GM21717 (cell line): Measurements from ENCODE around the gene HFM1.
A peak's percentile ranks its signal among the peaks of the same experiment; 100 is the strongest.
"Not testable (repeated sequence)": the region's sequence is repeated elsewhere in the genome, so short reads cannot be mapped to it uniquely, and the experiment has no call there.

ENCODE experiments used
- ATAC-seq: cut with Tn5 transposase; IDR thresholded peaks from one replicate; pipeline ENCODE4 v1.9.1; 2021; ENCODE audit warnings: mild to moderate bottlenecking, moderate library complexity; ENCODE audit not compliant: unreplicated experiment

HFM1 gene, protein sequence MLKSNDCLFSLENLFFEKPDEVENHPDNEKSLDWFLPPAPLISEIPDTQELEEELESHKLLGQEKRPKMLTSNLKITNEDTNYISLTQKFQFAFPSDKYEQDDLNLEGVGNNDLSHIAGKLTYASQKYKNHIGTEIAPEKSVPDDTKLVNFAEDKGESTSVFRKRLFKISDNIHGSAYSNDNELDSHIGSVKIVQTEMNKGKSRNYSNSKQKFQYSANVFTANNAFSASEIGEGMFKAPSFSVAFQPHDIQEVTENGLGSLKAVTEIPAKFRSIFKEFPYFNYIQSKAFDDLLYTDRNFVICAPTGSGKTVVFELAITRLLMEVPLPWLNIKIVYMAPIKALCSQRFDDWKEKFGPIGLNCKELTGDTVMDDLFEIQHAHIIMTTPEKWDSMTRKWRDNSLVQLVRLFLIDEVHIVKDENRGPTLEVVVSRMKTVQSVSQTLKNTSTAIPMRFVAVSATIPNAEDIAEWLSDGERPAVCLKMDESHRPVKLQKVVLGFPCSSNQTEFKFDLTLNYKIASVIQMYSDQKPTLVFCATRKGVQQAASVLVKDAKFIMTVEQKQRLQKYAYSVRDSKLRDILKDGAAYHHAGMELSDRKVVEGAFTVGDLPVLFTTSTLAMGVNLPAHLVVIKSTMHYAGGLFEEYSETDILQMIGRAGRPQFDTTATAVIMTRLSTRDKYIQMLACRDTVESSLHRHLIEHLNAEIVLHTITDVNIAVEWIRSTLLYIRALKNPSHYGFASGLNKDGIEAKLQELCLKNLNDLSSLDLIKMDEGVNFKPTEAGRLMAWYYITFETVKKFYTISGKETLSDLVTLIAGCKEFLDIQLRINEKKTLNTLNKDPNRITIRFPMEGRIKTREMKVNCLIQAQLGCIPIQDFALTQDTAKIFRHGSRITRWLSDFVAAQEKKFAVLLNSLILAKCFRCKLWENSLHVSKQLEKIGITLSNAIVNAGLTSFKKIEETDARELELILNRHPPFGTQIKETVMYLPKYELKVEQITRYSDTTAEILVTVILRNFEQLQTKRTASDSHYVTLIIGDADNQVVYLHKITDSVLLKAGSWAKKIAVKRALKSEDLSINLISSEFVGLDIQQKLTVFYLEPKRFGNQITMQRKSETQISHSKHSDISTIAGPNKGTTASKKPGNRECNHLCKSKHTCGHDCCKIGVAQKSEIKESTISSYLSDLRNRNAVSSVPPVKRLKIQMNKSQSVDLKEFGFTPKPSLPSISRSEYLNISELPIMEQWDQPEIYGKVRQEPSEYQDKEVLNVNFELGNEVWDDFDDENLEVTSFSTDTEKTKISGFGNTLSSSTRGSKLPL (N-terminal part only)

DNA sequence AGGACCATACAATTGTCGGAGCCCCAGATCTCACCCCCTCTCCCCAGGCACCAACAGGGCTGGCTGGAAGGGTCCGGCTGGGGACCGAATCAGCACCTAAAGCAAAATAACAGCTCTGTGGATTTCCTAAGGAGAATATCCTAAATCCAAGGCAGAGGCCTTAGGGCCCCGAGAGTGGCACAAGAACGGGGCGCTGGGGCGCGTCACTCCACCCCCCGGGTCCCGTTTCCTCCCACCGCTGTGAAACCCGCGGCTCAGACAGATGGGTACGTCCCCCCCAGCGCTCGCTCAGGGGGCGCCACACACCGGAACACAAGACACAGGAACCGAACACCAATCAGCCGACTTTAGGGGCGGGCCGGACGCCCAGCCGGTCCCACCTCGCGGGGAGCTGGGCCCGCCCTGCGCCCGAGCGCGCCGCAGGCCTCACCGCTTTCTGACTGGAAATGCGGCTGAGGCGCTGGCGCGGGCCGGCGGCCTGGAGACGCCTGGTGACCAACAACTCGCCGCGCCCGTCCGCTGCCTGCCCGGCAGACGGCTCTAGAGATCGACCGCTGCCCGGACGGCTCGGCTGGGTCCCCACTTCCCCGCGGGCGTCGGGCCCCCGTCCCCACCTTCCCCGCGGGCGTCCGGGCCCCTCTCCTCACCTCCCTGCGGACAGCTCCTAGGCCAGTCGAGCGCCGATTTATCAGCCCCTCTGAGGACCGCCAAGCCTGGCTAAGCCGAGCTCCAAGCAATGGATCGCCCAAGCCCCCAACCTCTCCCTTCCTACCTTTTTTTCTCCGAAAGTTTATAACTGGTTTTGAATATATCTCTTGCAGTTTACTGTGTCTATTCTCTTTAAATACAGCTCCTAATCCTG is at the start of gene HFM1:
Gene HFM1, minus strand, starts transcription at position 687 of the 862 bp plus-strand sequence. CDS start 3,755 bp downstream, outside the sequence.
- peak; percentile 94 for ATAC-seq

DNA sequence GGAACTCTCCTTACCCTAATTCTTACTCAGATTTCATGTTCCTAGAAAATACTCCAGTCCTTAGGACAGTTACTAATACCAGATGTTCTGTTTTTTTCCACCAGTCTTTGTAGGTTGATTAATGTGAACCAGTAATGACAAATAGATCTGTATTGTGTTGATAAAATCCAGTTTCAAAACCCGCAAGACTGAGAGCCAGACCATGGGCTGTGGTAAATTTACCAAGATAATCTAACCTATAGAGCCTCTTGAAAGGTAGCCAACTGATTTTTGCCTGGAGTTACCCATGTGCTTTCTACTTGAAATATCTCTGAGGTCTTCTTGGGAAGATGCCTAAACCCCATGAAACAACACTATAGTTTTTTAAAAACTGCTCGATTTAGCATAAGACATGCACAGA is 49.5 kb upstream of the HFM1 start:
- ATAC-seq, result no peak

DNA sequence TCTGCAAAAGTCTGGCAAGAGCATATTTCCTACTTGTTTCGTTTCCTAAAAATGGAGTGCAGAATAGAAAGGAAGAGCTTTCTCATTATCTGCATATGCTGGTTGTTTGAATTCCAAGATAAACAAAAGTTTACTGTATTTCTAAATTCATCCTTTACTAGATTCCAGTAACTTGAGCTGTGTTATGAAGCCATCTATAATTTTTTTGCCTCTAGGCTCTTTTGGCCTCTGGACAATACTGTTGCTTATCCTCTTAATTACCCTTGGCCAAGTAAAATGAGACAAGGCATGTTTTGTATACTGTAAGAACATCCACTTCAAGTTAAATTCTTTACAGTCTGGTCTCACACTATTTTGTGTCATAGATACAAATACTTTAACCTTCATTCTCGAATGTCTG is 45.6 kb upstream of the HFM1 start:
- ATAC-seq, result no peak

DNA sequence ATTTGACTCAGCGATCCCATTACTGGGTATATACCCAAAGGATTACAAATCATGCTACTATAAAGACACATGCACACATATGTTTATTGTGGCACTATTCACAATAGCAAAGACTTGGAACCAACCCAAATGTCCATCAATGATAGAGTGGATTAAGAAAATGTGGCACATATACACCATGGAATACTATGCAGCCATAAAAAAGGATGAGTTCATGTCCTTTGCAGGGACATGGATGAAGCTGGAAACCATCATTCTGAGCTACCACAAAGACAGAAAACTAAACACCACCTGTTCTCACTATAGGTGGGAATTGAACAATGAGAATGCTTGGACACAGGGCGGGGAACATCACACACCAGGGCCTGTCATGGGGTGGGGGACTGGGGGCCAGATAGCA is 43.1 kb upstream of the HFM1 start:
- not testable (repeated sequence) for ATAC-seq

DNA sequence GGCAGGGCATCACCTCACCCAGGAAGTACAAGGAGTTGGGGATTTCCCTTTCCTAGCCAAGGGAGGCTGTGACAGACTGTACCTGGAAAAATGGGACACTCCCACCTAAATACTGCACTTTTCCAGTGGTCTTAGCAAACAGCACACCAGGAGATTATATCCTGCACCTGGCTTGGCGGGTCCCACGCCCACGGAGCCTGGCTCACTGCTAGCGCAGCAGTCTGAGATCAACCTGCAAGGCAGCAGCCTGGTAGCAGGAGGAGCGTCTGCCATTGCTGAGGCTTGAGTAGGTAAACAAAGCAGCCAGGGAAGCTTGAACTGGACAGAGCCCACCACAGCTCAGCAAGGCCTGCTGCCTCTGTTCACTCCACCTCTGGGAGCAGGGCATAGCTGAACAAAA is 37.3 kb upstream of the HFM1 start:
- not testable (repeated sequence) for ATAC-seq

DNA sequence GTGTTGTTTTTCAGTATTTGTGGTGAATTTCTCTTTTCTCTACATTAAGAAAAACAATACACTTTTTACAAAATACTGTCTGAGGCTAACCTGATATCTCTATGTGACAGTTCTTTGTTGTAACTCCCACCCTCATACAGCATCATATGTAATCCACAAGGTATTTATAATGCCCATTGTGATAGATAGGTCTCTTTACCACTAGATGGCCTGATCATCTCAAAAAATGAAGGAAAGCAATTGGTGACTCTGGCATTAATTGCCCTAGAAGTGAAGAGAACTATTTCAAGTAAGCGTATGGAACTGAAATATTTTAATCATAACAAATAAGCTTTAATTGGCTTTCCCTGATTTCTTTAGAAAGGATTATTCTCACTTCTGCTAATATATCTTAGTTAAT is 36.2 kb upstream of the HFM1 start:
- ATAC-seq, result no peak

DNA sequence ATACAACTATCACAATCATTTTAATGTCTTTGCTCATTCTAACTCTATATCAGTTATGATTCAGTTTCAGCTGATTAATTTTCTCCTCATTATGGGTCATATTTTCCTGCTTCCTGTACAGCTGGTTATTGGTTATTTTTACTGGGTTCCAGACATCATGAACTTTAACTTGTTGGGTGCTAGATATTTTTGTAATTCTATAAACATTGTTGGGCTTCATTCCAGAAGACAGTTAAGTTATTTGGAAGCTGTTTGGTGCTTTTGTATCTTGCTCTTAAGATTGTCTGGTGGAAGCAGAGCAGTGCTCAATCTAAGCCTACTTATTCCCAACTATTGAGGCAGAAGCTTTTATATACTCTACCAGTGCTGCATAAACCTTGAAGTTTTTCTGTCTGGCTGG is 34.4 kb upstream of the HFM1 start:
- ATAC-seq, result no peak

DNA sequence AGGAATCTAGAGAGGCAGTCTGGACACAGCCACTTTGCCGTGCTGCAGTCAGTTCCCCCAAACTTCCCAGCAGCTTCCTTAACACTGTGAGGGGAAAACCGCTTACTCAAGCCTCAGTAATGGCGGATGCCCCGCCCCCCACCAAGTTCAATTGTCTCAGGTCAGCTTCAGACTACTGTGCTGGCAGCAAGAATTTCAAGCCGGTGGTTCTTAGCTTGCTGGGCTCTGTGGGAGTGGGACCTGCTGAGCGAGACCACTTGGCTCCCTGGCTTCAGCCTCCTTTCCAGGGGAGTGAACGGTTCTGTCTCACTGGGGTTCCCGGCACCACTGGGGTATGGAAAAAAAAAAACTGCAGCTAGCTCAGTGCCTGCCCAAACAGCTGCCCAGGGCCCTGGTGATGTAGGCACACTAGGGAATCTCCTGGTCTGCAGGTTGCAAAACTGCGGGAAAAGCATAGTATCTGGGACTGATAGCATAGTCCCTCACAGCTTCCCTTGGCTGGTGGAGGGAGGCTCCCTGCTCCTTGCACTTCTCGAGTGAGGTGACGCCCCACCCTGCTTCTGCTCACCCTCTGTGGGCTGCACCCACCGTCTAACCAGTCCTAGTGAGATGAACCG is 23.7 kb upstream of the HFM1 start:
- no peak for ATAC-seq

DNA sequence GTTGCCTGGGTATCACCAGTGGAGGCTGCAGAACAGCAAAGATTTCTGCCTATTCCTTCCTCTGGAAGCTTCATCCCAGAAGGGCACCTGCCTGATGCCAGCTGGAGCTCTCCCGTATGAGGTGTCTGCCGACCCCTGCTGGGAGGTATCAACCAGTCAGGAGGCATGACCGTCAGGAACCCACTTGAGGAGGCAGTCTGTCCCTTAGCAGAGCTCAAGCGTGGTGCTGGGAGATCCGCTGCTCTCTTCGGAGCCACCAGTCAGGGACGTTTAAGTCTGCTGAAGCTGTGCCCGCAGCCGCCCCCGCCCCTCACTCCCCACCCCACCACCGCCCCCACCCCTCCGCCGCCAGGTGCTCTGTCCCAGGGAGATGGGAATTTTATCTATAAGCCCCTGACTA is 23.1 kb upstream of the HFM1 start:
- no peak for ATAC-seq

DNA sequence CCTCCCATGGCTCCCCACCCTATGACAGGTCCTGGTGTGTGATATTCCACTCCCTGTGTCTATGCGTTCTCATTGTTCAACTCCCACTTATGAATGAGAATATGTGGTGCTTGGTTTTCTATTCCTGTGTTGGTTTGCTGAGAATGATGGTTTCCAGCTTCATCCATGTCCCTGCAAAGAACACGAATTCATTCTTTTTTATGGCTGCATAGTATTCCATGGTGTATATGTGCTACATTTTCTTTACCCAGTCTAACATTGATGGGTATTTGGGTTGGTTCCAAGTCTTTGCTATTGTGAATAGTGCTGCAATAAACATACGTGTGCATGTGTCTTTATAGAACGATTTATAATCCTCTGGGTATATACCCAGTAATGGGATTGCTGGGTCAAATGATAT is 17.9 kb upstream of the HFM1 start:
- not testable (repeated sequence) for ATAC-seq

DNA sequence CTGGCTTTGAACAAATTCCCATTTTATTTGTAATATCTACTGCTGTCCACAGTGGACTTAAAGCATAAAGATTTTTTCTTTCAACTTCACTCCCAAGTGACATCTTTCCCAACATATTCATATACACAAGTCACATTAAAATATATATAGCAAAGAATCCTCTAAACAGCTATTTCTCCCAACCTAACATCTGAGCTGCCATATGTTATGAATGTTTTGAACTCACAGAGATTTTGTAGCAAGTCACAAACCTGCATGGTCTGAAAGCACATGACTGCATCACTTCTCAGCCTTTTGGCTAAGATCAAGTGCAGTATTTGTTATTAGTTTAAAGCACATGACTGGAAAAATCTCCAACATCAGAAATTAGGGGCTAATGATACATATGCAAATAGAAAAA is 7.7 kb upstream of the HFM1 start:
- ATAC-seq, result no peak

DNA sequence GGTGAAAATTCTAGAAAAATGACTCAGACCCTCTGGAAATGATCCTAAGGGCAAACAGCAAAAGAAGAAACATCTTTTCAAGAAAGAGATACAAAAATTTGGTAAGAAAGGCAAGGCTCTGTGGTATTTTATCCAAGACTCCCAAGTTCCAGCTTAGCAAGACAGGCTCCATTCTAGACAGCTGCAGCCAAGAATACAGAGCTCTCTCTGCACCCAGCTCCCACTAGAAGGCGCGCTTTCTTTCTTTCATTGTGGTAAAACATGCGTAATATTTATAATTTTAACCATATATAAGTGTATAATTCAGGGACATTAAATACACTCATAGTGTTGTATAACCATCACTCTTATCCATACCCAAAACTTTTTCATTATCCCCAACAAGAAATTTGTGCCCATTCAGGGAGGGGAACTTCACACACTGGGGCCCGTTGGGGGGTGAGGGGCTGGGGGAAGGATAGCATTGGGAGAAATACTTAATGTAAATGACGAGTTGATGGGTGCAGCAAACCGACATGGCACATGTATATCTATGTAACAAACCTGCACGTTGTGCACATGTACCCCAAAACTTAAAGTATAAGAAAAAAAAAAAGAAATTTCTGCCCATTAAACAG is 2.2 kb upstream of the HFM1 start:
- ATAC-seq, result no peak

DNA sequence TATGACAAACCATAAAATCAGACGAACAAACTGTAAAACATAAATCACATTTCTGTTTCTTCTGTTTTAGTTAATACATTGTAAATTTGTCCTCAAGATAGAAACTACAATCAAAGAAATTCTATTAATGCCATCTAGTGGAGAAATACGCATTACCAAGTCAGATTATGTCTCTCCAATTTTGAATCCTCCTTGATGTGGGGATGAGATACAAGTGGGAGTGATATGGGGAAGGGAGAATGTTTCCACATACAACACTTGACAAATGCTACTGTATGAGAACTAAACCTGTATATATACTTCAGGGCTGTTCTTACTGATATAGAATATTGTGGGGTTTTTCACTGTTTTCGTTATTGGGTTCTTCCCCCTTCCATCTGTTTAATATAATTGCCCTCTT is 2.6 kb downstream of the HFM1 start:
- no peak for ATAC-seq

DNA sequence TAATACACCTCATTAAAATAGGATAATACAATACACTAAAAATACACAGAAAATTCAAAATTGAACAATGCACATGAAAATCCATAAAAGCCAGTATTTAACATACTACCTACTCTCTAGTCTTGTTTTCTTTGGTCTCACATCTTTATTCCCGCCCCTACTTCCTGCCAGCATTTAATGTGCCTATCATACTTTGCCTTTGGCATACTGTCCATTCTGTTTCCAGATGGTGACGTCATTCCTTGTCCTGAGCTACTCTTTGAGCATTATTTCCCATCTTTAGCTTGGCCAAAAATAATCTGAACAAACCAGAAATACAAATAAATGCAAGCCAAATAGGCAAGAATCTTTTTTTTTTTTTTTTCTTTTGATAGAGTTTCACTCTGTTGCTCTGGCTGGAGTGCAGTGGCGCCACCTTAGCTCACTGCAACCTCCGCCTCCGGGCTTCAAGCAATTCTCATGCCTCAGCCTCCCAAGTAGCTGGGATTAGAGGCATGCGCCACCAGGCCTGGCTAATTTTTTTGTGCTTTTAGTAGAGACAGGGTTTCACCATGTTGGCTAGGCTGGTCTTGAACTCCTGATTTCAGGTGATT is 4.4 kb downstream of the HFM1 start:
- no peak for ATAC-seq

DNA sequence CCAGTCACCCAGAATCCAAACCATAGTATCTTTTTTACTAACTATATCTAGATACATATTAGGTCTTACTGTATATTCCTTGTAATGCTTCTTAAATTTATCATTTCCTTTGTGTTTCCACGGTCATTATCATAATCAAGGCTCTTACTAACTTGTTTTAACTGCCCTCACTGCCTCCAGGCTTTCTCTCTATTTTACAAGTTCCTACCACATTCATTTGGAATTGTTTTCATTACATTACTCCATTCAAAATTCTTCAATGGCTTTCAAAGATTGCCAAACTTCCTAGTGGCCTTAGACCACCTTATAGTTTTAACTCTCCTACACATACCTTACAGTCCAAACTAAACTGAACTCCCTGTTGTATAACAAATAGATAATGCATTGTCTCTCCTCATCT is 6.3 kb downstream of the HFM1 start:
- ATAC-seq, result no peak

DNA sequence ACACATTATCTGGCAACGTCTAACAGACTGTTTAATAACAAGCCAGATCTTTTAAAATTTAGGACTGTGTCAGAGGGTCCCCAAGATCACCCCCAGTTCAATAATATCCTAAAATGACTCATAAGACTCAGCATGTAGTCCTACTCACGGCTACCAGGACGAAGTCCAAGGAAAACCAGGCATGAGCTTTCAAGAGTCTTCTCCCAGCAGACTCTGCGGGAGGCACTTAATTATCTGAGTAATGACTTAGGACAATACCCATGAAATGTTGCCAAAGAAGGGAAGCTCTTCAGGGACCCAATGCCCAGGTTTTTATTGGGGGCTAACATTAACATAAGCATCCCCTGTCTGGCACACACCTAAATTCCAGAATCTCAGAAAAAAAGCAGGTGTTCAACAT is 7.0 kb downstream of the HFM1 start:
- no peak for ATAC-seq

DNA sequence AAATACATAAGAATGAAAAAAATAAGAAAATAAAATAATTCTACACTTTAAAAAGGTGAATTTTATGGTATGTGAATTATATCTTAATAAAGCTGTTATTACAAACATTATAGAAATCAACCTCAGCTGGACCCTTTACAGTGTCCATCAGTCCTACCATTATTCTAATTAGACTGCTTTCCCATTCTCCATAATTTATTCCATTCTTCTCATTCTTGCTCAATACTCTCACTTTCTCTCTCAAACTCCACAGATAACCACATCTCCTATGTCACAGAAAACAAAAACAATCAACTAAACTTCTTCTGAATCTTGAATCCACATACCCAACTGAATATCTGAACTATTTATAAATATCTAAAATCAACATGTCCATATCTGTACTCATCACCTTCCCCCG is 11.6 kb downstream of the HFM1 start:
- ATAC-seq, result no peak

DNA sequence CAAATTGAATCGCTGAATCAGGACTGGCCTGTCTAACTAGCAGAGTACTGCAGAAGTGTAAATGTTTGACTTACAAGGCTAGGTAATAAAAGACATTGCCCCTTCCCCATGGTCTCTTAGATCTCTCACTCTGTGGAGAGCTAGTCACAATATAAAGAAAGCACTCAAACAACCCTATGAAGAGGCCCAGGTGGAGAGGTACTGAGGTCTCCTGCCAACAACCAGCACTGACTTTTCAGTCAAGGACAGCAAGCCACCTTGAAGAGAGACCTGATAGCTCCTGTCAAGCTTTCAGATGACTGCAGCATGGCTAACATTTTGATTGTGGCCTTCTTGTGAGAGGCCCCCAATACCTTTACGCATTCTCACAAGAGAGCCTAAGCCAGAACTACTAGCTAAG is 18.5 kb downstream of the HFM1 start:
- ATAC-seq, result no peak

DNA sequence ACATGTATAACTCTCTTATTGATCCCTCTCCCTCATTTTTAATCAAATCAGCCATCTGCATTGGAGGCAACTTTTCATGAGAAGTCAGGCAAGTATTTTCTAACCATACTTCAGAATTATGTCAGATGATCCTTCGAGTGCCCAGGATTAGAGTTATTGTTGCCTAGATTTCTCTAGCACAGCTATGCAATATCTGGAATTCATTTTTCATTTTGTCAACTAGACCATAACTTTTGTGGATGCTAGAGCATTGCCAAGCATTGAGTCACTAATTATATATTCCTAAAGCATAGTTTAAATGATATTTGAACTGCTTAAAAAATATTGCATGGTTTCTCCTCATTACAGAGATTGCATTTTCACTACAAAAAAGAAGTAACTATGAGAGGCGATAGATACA is 21.2 kb downstream of the HFM1 start:
- ATAC-seq, result no peak
